Measurements from ENCODE around the gene SCYL1.

The SCYL1 gene

GRCh38 chr11:65493367-65494176 lies 31.3 kb upstream of the SCYL1 start:
- no peak for DNase-seq (ENCODE audit: low read depth in 2 of 2)

- no peak for DNase-seq (ENCODE audit: low read depth in 2 of 2)
Observed at GRCh38 chr11:65496304-65497140, 28.4 kb upstream of the SCYL1 start.

GRCh38 chr11:65497141-65498041 lies 27.5 kb upstream of the SCYL1 start:
- DNase-seq (ENCODE audit: low read depth in 2 of 2), result peak; percentile 95 to 99

DNA sequence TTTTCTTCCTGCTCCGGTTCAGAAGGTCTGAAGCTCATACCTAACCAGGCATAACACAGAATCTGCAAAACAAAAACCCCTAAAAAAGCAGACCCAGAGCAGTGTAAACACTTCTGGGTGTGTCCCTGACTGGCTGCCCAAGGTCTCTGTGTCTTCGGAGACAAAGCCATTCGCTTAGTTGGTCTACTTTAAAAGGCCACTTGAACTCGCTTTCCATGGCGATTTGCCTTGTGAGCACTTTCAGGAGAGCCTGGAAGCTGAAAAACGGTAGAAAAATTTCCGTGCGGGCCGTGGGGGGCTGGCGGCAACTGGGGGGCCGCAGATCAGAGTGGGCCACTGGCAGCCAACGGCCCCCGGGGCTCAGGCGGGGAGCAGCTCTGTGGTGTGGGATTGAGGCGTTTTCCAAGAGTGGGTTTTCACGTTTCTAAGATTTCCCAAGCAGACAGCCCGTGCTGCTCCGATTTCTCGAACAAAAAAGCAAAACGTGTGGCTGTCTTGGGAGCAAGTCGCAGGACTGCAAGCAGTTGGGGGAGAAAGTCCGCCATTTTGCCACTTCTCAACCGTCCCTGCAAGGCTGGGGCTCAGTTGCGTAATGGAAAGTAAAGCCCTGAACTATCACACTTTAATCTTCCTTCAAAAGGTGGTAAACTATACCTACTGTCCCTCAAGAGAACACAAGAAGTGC lies 26.7 kb upstream of the SCYL1 start:
- no peak for DNase-seq (ENCODE audit: low read depth in 2 of 2)

- DNase-seq (ENCODE audit: low read depth in 2 of 2), result no peak
Observed at GRCh38 chr11:65498727-65498976, 26.2 kb upstream of the SCYL1 start.

DNA sequence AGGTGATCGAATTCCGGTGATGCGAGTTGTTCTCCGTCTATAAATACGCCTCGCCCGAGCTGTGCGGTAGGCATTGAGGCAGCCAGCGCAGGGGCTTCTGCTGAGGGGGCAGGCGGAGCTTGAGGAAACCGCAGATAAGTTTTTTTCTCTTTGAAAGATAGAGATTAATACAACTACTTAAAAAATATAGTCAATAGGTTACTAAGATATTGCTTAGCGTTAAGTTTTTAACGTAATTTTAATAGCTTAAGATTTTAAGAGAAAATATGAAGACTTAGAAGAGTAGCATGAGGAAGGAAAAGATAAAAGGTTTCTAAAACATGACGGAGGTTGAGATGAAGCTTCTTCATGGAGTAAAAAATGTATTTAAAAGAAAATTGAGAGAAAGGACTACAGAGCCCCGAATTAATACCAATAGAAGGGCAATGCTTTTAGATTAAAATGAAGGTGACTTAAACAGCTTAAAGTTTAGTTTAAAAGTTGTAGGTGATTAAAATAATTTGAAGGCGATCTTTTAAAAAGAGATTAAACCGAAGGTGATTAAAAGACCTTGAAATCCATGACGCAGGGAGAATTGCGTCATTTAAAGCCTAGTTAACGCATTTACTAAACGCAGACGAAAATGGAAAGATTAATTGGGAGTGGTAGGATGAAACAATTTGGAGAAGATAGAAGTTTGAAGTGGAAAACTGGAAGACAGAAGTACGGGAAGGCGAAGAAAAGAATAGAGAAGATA lies 25.7 kb upstream of the SCYL1 start, which contains the start of gene MALAT1:
Gene MALAT1 (plus strand): TSS at position 69 of the 736 bp plus-strand sequence.
- DNase-seq (ENCODE audit: low read depth in 2 of 2), result peak; percentile 81 to 90

DNA sequence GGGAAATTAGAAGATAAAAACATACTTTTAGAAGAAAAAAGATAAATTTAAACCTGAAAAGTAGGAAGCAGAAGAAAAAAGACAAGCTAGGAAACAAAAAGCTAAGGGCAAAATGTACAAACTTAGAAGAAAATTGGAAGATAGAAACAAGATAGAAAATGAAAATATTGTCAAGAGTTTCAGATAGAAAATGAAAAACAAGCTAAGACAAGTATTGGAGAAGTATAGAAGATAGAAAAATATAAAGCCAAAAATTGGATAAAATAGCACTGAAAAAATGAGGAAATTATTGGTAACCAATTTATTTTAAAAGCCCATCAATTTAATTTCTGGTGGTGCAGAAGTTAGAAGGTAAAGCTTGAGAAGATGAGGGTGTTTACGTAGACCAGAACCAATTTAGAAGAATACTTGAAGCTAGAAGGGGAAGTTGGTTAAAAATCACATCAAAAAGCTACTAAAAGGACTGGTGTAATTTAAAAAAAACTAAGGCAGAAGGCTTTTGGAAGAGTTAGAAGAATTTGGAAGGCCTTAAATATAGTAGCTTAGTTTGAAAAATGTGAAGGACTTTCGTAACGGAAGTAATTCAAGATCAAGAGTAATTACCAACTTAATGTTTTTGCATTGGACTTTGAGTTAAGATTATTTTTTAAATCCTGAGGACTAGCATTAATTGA lies 25.0 kb upstream of the SCYL1 start:
- DNase-seq (ENCODE audit: low read depth in 2 of 2), result no peak

DNA sequence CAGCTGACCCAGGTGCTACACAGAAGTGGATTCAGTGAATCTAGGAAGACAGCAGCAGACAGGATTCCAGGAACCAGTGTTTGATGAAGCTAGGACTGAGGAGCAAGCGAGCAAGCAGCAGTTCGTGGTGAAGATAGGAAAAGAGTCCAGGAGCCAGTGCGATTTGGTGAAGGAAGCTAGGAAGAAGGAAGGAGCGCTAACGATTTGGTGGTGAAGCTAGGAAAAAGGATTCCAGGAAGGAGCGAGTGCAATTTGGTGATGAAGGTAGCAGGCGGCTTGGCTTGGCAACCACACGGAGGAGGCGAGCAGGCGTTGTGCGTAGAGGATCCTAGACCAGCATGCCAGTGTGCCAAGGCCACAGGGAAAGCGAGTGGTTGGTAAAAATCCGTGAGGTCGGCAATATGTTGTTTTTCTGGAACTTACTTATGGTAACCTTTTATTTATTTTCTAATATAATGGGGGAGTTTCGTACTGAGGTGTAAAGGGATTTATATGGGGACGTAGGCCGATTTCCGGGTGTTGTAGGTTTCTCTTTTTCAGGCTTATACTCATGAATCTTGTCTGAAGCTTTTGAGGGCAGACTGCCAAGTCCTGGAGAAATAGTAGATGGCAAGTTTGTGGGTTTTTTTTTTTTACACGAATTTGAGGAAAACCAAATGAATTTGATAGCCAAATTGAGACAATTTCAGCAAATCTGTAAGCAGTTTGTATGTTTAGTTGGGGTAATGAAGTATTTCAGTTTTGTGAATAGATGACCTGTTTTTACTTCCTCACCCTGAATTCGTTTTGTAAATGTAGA lies 24.3 kb upstream of the SCYL1 start:
- DNase-seq (ENCODE audit: low read depth in 2 of 2), result no peak

GRCh38 chr11:65501186-65501471 lies 23.8 kb upstream of the SCYL1 start:
- no peak for DNase-seq (ENCODE audit: low read depth in 2 of 2)

DNA sequence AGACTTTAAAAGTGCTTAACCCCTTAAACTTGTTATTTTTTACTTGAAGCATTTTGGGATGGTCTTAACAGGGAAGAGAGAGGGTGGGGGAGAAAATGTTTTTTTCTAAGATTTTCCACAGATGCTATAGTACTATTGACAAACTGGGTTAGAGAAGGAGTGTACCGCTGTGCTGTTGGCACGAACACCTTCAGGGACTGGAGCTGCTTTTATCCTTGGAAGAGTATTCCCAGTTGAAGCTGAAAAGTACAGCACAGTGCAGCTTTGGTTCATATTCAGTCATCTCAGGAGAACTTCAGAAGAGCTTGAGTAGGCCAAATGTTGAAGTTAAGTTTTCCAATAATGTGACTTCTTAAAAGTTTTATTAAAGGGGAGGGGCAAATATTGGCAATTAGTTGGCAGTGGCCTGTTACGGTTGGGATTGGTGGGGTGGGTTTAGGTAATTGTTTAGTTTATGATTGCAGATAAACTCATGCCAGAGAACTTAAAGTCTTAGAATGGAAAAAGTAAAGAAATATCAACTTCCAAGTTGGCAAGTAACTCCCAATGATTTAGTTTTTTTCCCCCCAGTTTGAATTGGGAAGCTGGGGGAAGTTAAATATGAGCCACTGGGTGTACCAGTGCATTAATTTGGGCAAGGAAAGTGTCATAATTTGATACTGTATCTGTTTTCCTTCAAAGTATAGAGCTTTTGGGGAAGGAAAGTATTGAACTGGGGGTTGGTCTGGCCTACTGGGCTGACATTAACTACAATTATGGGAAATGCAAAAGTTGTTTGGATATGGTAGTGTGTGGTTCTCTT lies 23.2 kb upstream of the SCYL1 start:
- DNase-seq (ENCODE audit: low read depth in 2 of 2), result no peak

- no peak for DNase-seq (ENCODE audit: low read depth in 2 of 2)
Observed at GRCh38 chr11:65502274-65502554, 22.7 kb upstream of the SCYL1 start.

DNA sequence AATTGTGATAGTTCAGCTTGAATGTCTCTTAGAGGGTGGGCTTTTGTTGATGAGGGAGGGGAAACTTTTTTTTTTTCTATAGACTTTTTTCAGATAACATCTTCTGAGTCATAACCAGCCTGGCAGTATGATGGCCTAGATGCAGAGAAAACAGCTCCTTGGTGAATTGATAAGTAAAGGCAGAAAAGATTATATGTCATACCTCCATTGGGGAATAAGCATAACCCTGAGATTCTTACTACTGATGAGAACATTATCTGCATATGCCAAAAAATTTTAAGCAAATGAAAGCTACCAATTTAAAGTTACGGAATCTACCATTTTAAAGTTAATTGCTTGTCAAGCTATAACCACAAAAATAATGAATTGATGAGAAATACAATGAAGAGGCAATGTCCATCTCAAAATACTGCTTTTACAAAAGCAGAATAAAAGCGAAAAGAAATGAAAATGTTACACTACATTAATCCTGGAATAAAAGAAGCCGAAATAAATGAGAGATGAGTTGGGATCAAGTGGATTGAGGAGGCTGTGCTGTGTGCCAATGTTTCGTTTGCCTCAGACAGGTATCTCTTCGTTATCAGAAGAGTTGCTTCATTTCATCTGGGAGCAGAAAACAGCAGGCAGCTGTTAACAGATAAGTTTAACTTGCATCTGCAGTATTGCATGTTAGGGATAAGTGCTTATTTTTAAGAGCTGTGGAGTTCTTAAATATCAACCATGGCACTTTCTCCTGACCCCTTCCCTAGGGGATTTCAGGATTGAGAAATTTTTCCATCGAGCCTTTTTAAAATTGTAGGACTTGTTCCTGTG lies 22.1 kb upstream of the SCYL1 start:
- DNase-seq (ENCODE audit: low read depth in 2 of 2), result no peak

- no peak for DNase-seq (ENCODE audit: low read depth in 2 of 2)
Observed at GRCh38 chr11:65503368-65503948, 21.4 kb upstream of the SCYL1 start.

DNA sequence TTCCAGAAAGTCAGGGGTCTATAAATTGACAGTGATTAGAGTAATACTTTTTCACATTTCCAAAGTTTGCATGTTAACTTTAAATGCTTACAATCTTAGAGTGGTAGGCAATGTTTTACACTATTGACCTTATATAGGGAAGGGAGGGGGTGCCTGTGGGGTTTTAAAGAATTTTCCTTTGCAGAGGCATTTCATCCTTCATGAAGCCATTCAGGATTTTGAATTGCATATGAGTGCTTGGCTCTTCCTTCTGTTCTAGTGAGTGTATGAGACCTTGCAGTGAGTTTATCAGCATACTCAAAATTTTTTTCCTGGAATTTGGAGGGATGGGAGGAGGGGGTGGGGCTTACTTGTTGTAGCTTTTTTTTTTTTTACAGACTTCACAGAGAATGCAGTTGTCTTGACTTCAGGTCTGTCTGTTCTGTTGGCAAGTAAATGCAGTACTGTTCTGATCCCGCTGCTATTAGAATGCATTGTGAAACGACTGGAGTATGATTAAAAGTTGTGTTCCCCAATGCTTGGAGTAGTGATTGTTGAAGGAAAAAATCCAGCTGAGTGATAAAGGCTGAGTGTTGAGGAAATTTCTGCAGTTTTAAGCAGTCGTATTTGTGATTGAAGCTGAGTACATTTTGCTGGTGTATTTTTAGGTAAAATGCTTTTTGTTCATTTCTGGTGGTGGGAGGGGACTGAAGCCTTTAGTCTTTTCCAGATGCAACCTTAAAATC lies 20.8 kb upstream of the SCYL1 start:
- no peak for DNase-seq (ENCODE audit: low read depth in 2 of 2)

DNA sequence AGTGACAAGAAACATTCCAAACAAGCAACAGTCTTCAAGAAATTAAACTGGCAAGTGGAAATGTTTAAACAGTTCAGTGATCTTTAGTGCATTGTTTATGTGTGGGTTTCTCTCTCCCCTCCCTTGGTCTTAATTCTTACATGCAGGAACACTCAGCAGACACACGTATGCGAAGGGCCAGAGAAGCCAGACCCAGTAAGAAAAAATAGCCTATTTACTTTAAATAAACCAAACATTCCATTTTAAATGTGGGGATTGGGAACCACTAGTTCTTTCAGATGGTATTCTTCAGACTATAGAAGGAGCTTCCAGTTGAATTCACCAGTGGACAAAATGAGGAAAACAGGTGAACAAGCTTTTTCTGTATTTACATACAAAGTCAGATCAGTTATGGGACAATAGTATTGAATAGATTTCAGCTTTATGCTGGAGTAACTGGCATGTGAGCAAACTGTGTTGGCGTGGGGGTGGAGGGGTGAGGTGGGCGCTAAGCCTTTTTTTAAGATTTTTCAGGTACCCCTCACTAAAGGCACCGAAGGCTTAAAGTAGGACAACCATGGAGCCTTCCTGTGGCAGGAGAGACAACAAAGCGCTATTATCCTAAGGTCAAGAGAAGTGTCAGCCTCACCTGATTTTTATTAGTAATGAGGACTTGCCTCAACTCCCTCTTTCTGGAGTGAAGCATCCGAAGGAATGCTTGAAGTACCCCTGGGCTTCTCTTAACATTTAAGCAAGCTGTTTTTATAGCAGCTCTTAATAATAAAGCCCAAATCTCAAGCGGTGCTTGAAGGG lies 20.0 kb upstream of the SCYL1 start:
- DNase-seq (ENCODE audit: low read depth in 2 of 2), result no peak
